H9 (cell line): ENCODE results near the gene AKNAD1. TPM values are rescaled to one million over a fixed set of nuclear protein-coding genes. Genes with fewer than 3 reads are reported as not detected.

Experiments
- DNase-seq: peaks from one replicate; pipeline ENCODE4 v3.0.0-alpha.2; 2017
- H2AFZ ChIP-seq: one replicate; pipeline ENCODE4 v1.6.1; 2013; ENCODE audit warnings: mild to moderate bottlenecking, low read length, control low read depth, moderate library complexity
- H2AK5ac ChIP-seq: 2 replicates; pipeline ENCODE4 v1.6.1; 2013; ENCODE audit warnings: low read length, control low read depth, mixed read lengths; ENCODE audit not compliant: insufficient read length
- H2BK120ac ChIP-seq: one replicate; pipeline ENCODE4 v1.6.1; 2013; ENCODE audit warnings: low read depth, mild to moderate bottlenecking, low read length, control low read depth, inconsistent platforms; ENCODE audit not compliant: poor library complexity, severe bottlenecking
- H2BK12ac ChIP-seq: 2 replicates; pipeline ENCODE4 v1.6.1; 2013; ENCODE audit warnings: low read length, control low read depth, mixed read lengths, low read depth; ENCODE audit not compliant: insufficient read length
- H2BK15ac ChIP-seq: 2 replicates; pipeline ENCODE4 v1.6.1; 2013; ENCODE audit warnings: low read depth, low read length, control low read depth
- H2BK20ac ChIP-seq: one replicate; pipeline ENCODE4 v1.6.1; 2013; ENCODE audit warnings: low read depth, mild to moderate bottlenecking, low read length, control low read depth, inconsistent platforms; ENCODE audit not compliant: poor library complexity, severe bottlenecking
- H2BK5ac ChIP-seq: 2 replicates; pipeline ENCODE4 v1.6.1; 2013; ENCODE audit warnings: low read length, control low read depth, mixed read lengths; ENCODE audit not compliant: insufficient read length
- H3K14ac ChIP-seq: 2 replicates; pipeline ENCODE4 v1.6.1; 2013; ENCODE audit warnings: low read length, control low read depth; ENCODE audit not compliant: insufficient read depth
- H3K18ac ChIP-seq: 2 replicates; pipeline ENCODE4 v1.6.1; 2013; ENCODE audit warnings: low read depth, mild to moderate bottlenecking, mixed read lengths, low read length, control low read depth; ENCODE audit not compliant: insufficient read length
- H3K23ac ChIP-seq: 2 replicates; pipeline ENCODE4 v1.6.1; 2013; ENCODE audit warnings: low read length, control low read depth, mixed read lengths, low read depth; ENCODE audit not compliant: insufficient read length
- H3K23me2 ChIP-seq: 2 replicates; pipeline ENCODE4 v1.6.1; 2013; ENCODE audit warnings: low read depth, mild to moderate bottlenecking, mixed read lengths, low read length, control low read depth; ENCODE audit not compliant: insufficient read length, poor library complexity, severe bottlenecking
- H3K27ac ChIP-seq: 2 replicates; pipeline ENCODE4 v1.5.1; 2013; ENCODE audit warnings: low read length, control low read depth, mixed read lengths, low read depth; ENCODE audit not compliant: insufficient read length
- H3K27me3 ChIP-seq: 2 replicates; pipeline ENCODE4 v1.6.1; 2013; ENCODE audit warnings: low read length, control low read depth, inconsistent platforms; ENCODE audit not compliant: insufficient read depth
- H3K4ac ChIP-seq: 2 replicates; pipeline ENCODE4 v1.6.1; 2013; ENCODE audit warnings: low read depth, mild to moderate bottlenecking, control low read depth, inconsistent platforms, low read length, moderate library complexity
- H3K4me1 ChIP-seq: 2 replicates; pipeline ENCODE4 v1.6.1; 2013; ENCODE audit warnings: low read length, control low read depth, inconsistent platforms; ENCODE audit not compliant: insufficient read depth
- H3K4me2 ChIP-seq: 2 replicates; pipeline ENCODE4 v1.6.1; 2013; ENCODE audit warnings: low read length, control low read depth, mixed read lengths; ENCODE audit not compliant: insufficient read length, insufficient read depth
- H3K56ac ChIP-seq: 2 replicates; pipeline ENCODE4 v1.6.1; 2013; ENCODE audit warnings: low read depth, mild to moderate bottlenecking, mixed read lengths, low read length, control low read depth; ENCODE audit not compliant: insufficient read length
- H3K79me1 ChIP-seq: 2 replicates; pipeline ENCODE4 v1.6.1; 2013; ENCODE audit warnings: low read depth, mild to moderate bottlenecking, moderate library complexity, low read length, control low read depth, inconsistent platforms; ENCODE audit not compliant: insufficient read depth, poor library complexity, severe bottlenecking
- H3K79me2 ChIP-seq: 2 replicates; pipeline ENCODE4 v1.6.1; 2013; ENCODE audit warnings: low read length, control low read depth, inconsistent platforms; ENCODE audit not compliant: insufficient read depth
- H3K9ac ChIP-seq: 2 replicates; pipeline ENCODE4 v1.6.1; 2013; ENCODE audit warnings: low read length, control low read depth, mixed read lengths; ENCODE audit not compliant: insufficient read length; ENCODE audit errors: extremely low read depth
- H3K9me3 ChIP-seq: one replicate; pipeline ENCODE4 v1.6.1; 2013; ENCODE audit warnings: low read depth, low read length, inconsistent platforms; ENCODE audit not compliant: control insufficient read depth
- H3T11ph ChIP-seq: one replicate; pipeline ENCODE4 v1.6.1; 2013; ENCODE audit warnings: mild to moderate bottlenecking, low read length, control low read depth, inconsistent platforms
- H4K20me1 ChIP-seq: one replicate; pipeline ENCODE4 v1.6.1; 2013; ENCODE audit not compliant: control insufficient read depth, insufficient read length, insufficient read depth
- H4K5ac ChIP-seq: 2 replicates; pipeline ENCODE4 v1.6.1; 2013; ENCODE audit warnings: low read depth, mild to moderate bottlenecking, mixed read lengths, low read length, control low read depth; ENCODE audit not compliant: insufficient read length
- H4K8ac ChIP-seq: replicated peaks from 2 replicates; pipeline ENCODE4 v1.6.1; 2013; ENCODE audit warnings: low read length, control low read depth, mixed read lengths, low read depth; ENCODE audit not compliant: insufficient read length
- H4K91ac ChIP-seq: 2 replicates; pipeline ENCODE4 v1.6.1; 2013; ENCODE audit warnings: low read depth, mild to moderate bottlenecking, moderate library complexity, mixed read lengths, low read length, control low read depth; ENCODE audit not compliant: insufficient read length
- H3K27ac Mint-ChIP-seq, 3 experiments: 2 replicates in 2 of 3; 3 replicates in 1 of 3; pipeline ENCODE4 v1.8.0; 2020 to 2021; ENCODE audit warnings: mixed read lengths in 3 of 3, mild to moderate bottlenecking in 1 of 3, moderate library complexity in 1 of 3
- H3K27me3 Mint-ChIP-seq: 2 replicates; pipeline ENCODE4 v1.8.0; 2021; ENCODE audit warnings: low read depth, mild to moderate bottlenecking, moderate library complexity, mixed read lengths
- H3K36me3 Mint-ChIP-seq, 3 experiments: 2 replicates in 2 of 3; 3 replicates in 1 of 3; pipeline ENCODE4 v1.8.0; 2020 to 2021; ENCODE audit warnings: low read depth in 3 of 3, mixed read lengths in 3 of 3; ENCODE audit not compliant: insufficient read depth in 1 of 3
- H3K4me1 Mint-ChIP-seq, 2 experiments: 2 replicates each; pipeline ENCODE4 v1.8.0; 2020; ENCODE audit warnings: mixed read lengths in 2 of 2
- H3K4me3 Mint-ChIP-seq, 2 experiments: 2 replicates in 1 of 2; 3 replicates in 1 of 2; pipeline ENCODE4 v1.8.0; 2020 to 2021; ENCODE audit warnings: mild to moderate bottlenecking in 2 of 2, mixed read lengths in 2 of 2, moderate library complexity in 1 of 2
- H3K9me3 Mint-ChIP-seq, 2 experiments: 2 replicates in 1 of 2; 3 replicates in 1 of 2; pipeline ENCODE4 v1.8.0; 2020; ENCODE audit warnings: mild to moderate bottlenecking in 2 of 2, mixed read lengths in 2 of 2, moderate library complexity in 1 of 2
- WGBS: extraction: QIAGEN DNeasy Blood & Tissue Kit; methylation state at CpG from one replicate; pipeline ENCODE4 v1.1.7; 2013; ENCODE audit warnings: missing lambda C conversion rate, low lambda C conversion rate, mixed read lengths; ENCODE audit not compliant: insufficient read length; ENCODE audit errors: extremely low coverage; 5-methylcytosine and 5-hydroxymethylcytosine counted together
- total RNA-seq: library from RNA; stranded (reverse); gene quantifications from 2 replicates; pipeline ENCODE4 v1.2.1, GENCODE V29; 2021
- TF ChIP-seq, protein P1 (sequence below): fragments of 200-600 bp; sonication (generic); conservative IDR thresholded peaks from 3 replicates; pipeline ENCODE4 v1.8.0; 2021; ENCODE audit warnings: antibody characterized with exemption, mild to moderate bottlenecking

The AKNAD1 gene
- total RNA-seq, 1 experiment from 2014 or later: not detected

DNA sequence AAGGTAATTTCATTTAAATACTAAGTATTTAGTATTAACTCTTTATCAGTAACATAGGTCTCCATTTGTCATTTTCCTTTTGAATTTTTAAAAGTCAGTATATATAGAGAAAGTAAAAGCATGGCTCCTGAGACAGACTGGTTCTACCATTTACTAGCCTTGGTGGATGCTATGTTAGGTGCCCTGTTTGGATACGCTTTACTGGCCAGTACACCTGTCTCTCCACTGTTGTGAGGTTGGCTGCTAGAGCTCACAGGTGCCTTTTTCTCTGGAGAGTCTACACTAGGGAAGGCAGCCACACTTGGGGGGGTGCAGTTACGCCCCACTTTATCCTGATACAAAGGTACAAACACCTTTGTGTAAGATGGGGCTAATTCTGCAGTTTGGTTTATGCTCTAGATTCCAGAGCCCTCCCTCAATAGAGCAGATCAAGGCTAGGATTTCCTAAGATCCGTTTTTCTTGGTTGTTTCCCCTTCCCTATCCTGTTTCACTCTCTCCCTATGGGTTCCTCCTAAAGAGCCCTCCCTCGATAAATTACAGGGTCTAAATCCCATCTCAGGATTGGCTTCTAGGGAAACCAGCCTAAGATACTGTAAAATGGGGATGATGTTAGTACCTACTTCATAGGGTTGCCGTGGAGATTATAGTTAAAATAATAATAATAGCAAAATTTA lies 14.3 kb upstream of the AKNAD1 start:
- H2BK15ac ChIP-seq: no peak overlapping the region
- H3K9me3 ChIP-seq: no peaks in the 10 kb centered on the region

More for the DNA sequence above, 14.3 kb upstream of the AKNAD1 start:
- Mint-ChIP-seq H3K4me3 (no peak overlapping the region), H3K36me3 (no peaks in the 10 kb centered on the region), H3K4me1 (peaks cover 19 to 22% of the 10 kb centered on the region in 2 experiments), H3K9me3 (no peaks in the 10 kb centered on the region), H3K27me3 (no peaks in the 10 kb centered on the region; the same call in 1 of the 2 replicates), H3K27ac (no peak overlapping the region; a peak in 1 of 7 replicates)
- H2AFZ ChIP-seq: no peak overlapping the region
- no peaks in the 10 kb centered on the region for H3K23me2 ChIP-seq
- no peak overlapping the region for H3K56ac ChIP-seq
- H3K79me1 ChIP-seq: no peaks in the 10 kb centered on the region
- no peaks in the 10 kb centered on the region for H3K27me3 ChIP-seq
- no peak overlapping the region for H4K8ac ChIP-seq
- H3K4ac ChIP-seq: no peak overlapping the region
- H3K9ac ChIP-seq: no peak overlapping the region
- H3K14ac ChIP-seq: no peak overlapping the region
- no peak overlapping the region for H3K18ac ChIP-seq
- no peak overlapping the region for H2BK20ac ChIP-seq
- no peak overlapping the region for H3K4me2 ChIP-seq
- no CpG with 5 or more reads among the region's 5 CpGs for WGBS
- H3K27ac ChIP-seq: no peak overlapping the region
- H3T11ph ChIP-seq: no peak overlapping the region
- no peak for DNase-seq
- H2BK120ac ChIP-seq: no peak overlapping the region
- H3K23ac ChIP-seq: no peak overlapping the region
- no peaks in the 10 kb centered on the region for H3K79me2 ChIP-seq
- H4K5ac ChIP-seq: no peak overlapping the region
- no peak overlapping the region for H2AK5ac ChIP-seq
- H2BK5ac ChIP-seq: no peak overlapping the region
- no peaks in the 10 kb centered on the region for H4K20me1 ChIP-seq
- H4K91ac ChIP-seq: no peak overlapping the region
- TF ChIP-seq, protein P1, sequence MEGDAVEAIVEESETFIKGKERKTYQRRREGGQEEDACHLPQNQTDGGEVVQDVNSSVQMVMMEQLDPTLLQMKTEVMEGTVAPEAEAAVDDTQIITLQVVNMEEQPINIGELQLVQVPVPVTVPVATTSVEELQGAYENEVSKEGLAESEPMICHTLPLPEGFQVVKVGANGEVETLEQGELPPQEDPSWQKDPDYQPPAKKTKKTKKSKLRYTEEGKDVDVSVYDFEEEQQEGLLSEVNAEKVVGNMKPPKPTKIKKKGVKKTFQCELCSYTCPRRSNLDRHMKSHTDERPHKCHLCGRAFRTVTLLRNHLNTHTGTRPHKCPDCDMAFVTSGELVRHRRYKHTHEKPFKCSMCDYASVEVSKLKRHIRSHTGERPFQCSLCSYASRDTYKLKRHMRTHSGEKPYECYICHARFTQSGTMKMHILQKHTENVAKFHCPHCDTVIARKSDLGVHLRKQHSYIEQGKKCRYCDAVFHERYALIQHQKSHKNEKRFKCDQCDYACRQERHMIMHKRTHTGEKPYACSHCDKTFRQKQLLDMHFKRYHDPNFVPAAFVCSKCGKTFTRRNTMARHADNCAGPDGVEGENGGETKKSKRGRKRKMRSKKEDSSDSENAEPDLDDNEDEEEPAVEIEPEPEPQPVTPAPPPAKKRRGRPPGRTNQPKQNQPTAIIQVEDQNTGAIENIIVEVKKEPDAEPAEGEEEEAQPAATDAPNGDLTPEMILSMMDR: no peak
- peaks cover 3% of the 10 kb centered on the region; the same call in 1 of the 2 replicates for H3K4me1 ChIP-seq
- no peak overlapping the region for H2BK12ac ChIP-seq
